AG08396 (cell line): ENCODE results near the gene IKBKG.
A peak's percentile ranks its signal among the peaks of the same experiment; 100 is the strongest.
"Not testable (repeated sequence)": the region's sequence is repeated elsewhere in the genome, so short reads cannot be mapped to it uniquely, and the experiment has no call there.

Experiments used
- DNase-seq: peaks from one replicate; pipeline ENCODE4 v3.0.0; 2012; ENCODE audit warnings: low spot score, mixed read lengths

Gene IKBKG, protein sequence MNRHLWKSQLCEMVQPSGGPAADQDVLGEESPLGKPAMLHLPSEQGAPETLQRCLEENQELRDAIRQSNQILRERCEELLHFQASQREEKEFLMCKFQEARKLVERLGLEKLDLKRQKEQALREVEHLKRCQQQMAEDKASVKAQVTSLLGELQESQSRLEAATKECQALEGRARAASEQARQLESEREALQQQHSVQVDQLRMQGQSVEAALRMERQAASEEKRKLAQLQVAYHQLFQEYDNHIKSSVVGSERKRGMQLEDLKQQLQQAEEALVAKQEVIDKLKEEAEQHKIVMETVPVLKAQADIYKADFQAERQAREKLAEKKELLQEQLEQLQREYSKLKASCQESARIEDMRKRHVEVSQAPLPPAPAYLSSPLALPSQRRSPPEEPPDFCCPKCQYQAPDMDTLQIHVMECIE

DNA sequence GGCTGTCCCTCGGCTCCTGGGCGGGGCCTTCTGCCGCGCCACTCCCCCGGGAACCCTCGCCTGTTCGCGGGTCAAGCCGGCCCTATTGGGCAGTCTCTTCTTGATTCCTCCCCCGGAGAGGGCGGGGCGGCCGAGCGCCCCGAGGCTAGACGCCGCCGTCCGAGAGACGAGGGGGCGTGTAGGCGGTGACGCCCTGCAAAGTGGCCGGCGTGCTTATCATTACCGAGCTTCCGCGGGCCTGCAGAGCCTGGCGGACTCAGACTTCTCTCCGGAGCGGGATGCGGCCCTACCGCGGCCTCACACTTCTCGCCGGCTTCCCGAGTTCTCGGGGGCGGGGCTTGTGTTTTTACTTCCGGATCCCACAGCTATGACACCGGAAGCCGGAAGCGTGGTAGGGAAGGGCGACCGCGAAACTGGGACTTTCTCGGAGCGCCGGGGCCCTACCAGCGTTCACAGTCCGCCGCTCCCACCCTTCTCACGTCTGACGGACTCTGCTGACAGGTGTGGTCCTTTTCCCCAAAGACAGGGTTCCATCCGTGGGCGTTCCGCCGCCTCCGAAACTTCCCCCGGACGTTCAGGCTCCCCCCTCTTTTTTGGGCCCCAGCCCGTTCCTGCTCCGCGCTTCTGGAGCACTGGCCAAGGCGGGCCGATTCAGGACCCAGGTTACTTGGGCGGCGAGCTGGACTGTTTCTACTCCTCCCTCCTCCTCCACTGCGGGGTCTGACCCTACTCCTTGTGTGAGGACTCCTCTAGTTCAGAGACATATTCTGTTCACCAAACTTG lies at the start of gene IKBKG:
IKBKG (plus strand) TSS at position 376 of the 783 bp plus-strand sequence. CDS start 4,383 bp downstream, outside the sequence.
- peak; percentile 93 for DNase-seq

DNA sequence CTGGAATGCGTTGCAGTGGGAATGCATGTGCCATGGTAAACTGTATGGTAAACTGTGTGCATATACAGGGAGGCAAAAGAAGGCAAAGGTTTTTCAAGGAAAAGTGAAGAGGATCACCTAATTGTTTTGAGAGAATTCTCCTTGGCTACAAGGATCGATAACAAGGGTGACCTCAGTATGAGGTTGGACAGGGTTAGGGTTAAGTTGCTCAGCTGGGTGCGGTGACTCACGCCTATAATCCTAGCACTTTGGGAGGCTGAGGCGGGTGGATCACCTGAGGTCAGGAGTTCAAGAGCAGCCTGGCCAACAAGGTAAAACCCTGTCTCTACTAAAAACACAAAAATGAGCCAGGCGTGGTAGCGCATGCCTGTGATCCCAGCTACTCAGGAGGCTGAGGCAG lies 46.0 kb upstream of the IKBKG start:
- DNase-seq = not testable (repeated sequence)

DNA sequence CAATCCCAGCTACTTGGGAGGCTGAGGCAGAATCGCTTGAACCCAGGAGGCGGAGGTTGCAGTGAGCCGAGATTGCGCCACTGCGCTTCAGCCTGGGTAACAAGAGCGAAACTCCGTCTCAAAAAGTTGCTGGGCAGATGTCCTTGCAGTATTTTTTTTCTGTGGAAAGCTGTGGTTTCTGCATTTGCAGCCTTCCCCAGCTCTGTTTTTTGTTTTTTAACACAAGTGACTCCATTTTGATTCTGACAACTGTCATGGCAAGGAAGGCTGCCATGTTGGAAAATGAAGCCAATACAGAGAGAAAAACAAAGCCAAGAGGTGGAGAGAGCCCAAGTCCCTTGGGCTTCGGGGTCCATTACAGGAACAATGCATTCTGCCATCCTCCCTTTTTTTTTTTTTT lies 45.3 kb upstream of the IKBKG start:
- no peak for DNase-seq

DNA sequence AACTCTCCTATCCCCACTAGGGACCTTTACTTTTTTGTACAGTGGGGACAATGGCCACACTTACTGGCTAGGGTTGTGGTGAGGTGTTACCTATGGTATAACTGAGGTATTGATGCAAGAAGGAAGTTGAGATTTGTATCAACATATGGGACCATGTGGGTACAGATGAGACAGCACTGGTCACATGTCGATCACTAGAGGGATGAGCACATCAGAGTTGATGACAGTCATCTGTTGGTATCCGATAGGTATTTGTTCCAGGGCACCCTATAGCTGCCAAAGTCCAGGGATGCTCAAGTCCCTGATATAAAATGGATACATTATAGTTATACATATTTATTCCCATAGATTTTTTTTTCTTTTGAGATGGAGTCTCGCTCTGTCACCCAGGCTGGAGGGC lies 44.4 kb upstream of the IKBKG start:
- no peak for DNase-seq

DNA sequence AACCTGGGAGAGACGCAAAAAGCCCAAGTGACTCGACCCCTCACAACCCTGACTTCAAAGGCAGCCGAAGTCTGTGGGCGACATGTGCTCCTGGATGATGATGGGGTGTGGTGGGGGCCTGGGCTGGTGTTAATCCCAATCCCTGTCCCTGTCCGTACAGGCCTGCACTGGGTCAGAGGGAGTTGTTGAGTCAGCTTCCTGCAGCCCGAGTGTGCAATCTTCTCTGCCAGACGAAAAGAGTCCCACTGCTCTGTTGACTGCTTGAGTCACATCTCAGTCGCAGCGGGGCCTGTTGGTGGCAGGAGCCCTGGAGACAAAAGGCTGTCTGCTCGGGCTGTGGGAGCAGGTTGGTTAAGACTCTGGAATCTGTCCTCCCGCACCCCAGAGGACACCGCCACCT lies 41.7 kb upstream of the IKBKG start:
- peak; percentile 29 for DNase-seq

DNA sequence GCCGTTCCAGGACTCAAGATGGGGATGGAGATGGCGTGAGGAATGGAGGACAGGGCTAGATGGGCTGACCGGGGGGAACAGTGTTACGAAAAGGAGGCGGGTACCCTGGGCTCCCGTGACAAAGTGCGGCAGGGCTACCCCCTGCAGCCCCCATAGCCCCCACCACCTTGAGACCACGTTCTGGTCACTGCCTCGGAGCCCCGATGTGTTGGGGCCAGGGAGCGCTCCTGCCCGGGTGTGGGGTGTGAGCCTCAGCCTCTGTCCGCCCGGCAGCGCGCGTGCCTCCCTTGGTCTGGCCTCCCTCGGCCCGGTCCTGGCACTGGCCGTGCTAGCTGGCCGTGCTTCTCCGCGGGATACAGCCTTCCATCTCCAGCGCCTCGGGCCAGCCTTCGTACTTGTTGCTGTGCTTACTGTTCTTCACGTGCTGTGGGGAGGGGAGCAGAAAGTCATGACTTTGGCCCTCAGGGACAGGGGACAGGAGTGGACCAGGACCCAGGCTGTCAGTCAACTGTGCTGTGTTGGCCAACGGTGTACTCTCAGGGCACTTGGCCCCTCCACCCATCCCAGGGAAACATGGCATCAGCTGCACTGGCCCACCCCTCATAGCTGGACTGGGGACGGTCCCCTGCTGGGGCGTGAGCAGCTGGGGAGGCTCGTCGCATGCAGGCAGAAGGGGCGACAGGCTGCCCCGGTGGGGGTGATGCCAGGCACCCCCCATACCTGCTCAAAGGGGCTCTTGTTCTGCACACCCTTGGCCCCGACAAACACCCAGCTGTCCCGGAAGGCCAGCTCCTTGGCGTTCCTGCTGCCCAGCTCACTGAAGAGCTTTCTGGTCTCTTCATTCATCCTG lies 40.7 kb upstream of the IKBKG start:
- no peak for DNase-seq

DNA sequence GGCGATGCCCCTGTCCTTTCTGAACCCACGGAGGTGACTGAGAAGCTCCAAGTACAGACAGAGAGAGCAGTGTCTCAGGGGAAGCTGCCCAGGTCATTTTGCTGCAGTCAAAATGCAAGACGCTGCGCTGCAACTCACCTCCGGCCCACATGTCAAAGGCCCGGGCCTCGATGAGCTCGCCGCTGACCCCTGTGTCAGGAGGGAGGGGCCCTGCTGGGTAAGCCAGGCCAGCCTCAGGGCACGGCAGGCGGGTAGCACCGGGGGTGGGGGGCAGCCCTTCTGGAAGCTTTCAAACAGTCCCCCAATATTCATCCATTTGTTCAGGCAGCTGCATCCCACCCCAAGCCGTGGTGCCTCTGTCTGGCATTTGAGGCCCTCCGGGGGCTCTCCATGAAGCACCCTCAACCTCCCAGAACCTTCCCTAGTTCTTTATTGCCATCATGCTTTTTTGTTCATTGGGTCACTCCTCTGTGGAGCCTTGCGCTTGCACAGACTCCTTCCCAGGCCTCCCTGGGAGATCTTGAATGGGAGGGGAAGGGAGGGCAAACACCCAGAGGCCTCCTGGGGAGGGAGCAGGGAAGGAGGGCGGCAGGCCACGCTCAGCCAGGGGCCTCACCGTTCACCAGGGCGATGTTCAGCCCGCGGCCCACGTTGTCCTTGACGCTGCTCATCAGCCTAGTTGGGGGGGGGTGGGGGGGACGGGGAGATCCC lies 39.6 kb upstream of the IKBKG start:
- DNase-seq = no peak

DNA sequence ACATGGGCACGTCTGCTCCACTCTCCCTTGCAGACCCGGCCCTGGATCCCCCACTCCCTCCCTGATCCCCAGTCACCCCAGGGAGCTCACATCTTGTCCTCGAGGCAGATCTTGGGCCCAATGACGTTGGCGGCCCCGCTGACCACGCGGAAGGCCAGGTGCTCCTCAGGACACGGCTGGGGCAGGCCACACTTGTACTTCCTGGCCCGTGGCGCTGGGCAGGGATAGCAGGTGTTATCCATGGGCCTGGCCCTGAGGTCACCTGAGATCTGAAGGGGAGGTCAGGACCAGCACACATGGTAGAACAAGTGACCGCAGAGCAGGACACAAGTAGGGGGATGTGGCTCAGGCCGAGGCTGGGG lies 39.1 kb upstream of the IKBKG start:
- no peak for DNase-seq

DNA sequence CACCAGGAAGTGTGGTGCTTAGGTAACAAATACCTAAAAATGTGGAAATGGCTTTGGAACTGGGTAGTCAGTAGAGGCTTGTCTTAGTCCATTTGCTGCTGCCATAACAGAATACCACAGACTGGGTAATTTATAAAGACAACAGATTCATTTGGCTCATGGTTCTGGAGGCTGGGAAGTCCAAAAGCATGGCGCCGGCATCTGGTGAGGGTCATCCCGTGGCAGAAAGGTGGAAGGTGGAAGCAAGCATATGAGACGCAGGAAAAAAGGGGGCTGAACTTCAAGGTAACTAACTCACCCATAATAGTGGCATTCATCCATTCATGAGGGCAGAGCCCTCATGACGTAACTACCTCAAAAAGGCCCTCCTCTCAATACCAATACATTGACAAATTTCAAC lies 38.0 kb upstream of the IKBKG start:
- no peak for DNase-seq

DNA sequence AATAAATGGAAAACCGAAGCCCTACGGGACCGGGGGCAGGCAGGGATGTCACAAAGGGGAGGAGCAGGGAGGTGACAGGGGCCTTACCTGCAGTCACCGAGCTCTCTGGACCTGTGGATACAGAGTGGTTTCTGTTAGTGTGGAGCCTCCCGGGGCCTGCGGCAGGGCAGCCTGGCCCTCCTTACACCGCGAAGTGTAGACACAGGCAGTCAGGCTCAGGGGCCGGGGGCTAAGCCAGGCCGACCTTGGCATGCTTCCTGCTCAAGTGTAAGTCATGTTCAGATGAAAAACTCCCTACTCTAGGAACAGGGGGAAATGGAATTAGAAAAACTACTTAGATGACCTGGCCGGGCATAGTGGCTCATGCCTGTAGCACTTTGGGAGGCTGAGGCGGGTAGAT lies 35.7 kb upstream of the IKBKG start:
- DNase-seq = no peak

DNA sequence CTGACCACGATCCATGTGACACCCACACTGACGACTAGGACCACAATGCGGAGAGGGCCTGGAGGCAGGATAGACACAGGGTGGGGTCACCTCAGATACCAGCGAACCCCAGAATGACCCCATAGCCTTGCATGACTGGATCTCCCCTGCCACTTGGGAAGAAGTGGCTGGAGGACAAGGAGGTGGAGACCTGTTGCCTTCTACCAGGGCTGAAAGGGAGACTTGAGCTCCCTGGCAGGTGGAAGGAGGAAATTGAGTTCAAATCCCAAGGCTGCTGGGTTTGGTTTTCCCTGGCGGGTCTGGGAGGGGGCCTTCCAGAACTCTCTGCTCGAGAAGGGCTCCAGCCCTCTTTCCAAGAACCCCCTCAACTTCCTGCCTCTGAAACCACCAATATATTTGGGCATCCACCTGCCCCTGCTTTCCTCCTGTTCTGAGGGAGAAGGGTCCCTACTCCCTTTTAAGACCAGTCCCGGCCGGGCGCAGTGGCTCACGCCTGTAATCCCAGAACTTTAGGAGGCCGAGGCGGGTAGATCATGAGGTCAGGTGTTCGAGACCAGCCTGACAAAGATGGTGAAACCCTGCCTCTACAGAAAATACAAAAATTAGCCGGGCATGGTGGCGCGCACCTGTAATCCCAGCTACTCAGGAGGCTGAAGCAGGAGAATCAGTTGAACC lies 34.4 kb upstream of the IKBKG start:
- DNase-seq = no peak

DNA sequence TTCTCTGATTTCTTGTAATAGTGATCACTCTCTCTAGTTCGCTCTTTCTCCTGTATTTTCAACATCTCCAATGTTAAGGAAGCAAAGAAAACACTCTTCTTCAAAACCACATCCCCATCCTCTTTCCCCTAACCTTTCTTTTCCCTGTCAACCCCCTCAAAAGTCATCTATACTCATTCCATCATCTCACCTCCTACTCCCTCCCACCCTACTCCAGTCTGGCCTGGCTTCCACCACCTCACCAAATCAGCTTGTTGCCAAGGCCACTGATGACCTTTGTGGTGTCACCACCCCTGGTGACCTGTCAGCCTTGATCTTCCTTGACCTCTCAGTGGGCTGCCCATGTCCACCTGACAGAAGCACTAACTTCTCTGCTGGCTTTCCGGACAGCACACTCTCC lies 33.7 kb upstream of the IKBKG start:
- no peak for DNase-seq

DNA sequence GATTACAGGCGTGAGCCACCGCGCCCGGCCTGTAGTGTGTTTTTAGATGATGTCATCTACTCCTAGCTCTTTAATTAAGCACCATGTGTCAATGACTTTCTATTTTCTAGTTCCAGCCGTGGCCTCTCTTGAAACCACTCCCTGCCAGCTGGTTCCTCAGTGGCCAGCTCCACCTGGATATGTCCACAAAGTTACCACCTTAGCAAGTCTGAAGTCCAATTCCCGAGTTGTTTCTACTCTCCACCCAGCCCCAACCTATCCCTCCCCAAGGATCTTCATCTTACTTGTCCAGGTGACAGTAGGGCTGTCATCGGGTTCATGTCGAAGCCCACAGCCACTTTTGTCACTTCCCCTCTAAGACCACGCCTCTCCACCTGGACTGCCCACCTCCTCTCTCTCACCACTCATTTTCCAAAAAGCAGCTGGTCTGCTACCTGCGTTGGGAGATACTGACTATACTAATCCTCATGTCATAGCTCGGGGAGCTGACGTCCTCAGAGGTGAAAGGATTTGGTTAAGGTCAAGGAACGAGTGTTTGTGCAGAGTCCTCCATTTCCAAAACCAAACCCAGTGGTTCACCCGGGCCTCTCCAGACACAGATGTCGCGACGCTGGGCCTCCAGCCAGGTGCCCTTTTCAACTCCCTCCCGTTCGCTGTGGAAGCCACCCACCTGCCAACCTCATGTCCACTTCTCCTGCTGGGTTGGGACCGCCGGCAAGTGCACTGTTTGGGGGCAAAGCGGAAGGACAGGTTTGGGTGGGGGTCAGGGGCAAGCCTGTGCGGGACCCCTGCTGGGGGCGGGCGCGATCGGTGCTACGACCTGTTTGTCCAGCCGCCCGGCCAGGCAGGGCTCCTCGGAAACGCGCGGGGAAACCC lies 32.1 kb upstream of the IKBKG start:
- no peak for DNase-seq

DNA sequence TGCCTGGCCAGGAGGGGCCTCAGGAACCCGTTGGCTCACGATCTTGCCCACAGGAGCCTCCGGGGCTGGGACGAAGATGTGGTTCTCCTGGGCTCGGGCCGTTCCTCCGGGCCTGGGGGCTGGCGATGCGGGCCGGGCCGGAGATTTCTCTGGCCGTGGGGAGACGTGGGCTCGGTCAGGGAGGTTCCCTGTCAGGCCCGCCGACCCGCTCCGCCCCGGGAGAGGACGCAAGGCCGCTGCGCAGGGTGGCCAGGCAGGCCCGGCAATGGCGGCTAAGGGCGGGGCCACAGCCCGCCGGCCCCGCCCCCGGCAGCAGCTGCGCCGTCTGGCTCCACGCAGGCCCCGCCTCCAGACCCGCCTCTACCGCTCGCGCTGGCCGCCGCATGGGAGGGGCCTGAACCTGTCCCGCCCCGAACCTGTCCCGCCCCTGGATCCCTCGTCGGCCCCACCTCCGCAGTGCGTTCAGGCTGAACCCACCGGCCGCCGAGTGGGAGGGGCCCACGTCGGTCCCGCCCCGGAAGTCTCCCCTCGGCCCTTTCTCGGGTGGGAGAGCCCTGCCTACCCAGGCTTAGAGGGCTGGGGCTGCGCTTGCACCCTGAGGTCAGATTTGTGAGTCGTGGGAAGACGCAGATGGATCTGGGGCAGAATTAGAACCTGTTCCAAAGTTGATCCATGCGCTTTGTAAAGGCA lies 31.3 kb upstream of the IKBKG start, which contains the start of gene FAM3A:
FAM3A (minus strand) TSS at position 267 of the 690 bp plus-strand sequence. CDS start 460 bp downstream, outside the sequence.
- peak; percentile 89 for DNase-seq

DNA sequence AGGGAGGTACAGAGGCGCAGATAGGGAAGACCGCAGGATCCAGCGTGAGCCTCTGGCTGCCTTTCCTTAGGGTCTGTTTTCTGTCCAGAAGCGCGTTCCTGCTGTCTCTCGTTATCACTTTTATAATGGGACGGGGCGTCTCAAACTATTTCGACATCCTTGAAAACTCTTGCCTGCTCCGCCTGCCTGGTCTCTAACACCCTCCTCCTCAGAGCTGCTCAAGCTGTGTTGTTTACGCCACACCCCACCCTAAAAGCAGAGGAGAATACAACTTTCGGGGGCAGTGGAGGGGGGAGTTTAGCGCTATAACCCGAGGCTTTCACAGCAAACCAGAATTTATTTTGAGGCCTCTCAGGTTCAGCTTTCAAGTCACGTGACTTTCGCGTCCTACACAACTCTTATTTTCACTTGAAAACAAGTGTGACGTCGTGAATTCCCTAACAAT lies 30.7 kb upstream of the IKBKG start:
- DNase-seq = no peak

DNA sequence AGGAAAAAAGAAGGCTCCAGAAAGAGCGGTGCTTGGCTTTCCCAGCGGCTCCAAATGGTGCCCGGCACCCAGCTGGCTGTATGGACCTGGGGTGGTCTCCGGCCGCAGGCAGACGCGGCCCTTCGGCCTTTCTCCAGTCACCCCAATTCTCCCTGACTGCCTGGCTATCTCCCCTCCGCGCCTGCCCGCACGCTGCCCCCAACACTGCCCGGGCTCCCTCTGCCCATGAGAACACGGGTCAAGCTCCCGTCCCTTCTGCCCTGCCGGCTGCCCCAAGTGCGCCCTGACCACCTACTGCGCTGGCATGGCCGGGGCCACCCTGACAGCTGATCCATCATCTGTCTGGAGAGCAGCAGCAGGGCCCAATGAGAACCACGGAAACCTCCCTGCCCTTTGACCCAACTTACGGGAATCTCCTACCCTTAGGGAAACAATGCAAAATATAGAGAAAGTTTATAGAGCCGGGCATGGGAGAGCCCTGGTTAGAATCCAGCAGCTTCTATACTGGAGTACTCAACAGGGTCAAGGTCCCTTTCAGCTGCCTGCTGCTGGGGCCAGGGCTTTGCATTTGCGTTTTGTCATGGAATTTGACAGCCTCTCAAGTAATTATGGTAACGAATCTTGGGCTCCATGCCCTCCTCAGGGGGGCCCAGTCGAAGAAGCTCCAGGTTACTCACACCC lies 30.2 kb upstream of the IKBKG start:
- no peak for DNase-seq

DNA sequence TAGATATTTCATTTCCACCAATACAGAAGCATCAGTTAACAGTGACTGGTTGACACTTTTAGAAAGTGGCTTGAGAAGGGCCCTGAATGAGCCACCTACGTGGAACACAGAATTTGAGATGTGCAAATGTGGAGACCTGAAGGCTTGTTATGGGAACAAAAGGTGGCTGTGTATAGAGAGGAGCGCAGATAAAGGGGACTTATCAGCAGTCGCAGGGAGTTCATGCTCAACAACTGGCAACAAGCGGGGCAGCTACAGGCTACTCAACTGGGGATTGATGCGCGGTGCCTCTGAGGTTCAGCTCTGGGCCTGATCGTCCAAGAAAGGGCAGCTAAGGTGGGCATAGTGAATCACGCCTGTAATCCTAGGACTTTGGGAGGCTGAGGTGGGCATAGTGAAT lies 28.0 kb upstream of the IKBKG start:
- no peak for DNase-seq

DNA sequence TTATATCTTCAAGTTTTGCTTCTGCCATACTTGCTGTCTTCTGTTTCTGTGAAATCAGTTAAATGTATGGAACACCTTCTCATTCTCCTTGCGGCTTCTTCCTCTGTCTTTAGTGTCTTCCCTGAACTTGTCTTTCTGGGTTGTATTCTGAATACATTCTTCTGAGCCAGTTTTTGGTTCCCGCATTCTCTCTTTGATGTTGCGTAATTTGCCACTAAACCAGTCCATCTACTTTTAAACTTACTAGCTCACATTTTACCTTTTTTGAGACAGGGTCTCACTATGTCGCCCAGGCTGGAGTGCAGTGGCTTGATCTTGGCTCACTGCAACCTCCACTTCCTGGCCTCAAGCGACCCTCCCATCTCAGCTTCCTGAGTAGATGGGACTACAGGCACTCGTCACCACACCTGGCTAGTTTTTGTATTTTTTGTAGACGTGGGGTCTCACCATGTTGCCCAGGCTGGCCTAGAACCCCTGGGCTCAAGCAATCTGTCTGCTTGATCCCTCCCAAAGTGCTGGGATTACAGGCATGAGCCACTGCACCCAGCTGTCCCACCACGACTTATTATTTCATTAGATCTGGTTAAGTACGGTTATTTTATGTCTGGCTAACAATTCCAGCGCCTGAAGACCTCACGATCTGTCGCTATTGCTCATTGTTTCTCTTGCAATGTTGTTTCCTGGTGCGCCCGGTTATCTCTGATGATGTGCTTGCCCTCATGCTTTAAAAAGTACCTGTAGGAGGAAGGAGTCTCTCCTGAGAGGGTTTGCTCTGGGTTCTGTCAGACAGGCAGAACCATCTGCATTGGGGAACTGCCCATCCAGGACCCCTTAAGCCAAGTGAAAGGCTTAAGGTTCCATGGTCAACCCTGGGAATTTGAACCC lies 21.6 kb upstream of the IKBKG start:
- DNase-seq = no peak
